GM12864 (cell line): ENCODE results near the gene CLDND1.

Experiments
- DNase-seq: peaks from one replicate; pipeline ENCODE4 v3.0.0-alpha.2; 2011; ENCODE audit warnings: low read depth
- H3K4me3 ChIP-seq: 2 replicates; pipeline ENCODE4 v1.5.1; 2011; ENCODE audit warnings: mild to moderate bottlenecking, low read depth, low read length, control low read depth
- CTCF ChIP-seq: IDR thresholded peaks from 2 replicates; pipeline ENCODE4 v1.5.1; 2011; ENCODE audit warnings: low read depth, mild to moderate bottlenecking, moderate library complexity, low read length, control low read depth, inconsistent platforms; ENCODE audit errors: missing control alignments

CLDND1 gene

GRCh38 chr3:98522544-98523281 is at the start of gene CLDND1:
Gene CLDND1 (minus strand): TSS chr3:98522902. CDS start chr3:98521424, 1,478 bp downstream.
- no peak for TF ChIP-seq CTCF
- peak within 1 kb of the TSS; percentile 67 for H3K4me3 ChIP-seq
- DNase-seq = peak; percentile 92

- DNase-seq = no peak
- no peak for TF ChIP-seq CTCF
- no peak overlapping the region for H3K4me3 ChIP-seq
Observed at GRCh38 chr3:98568402-98568801, 45.7 kb upstream of the CLDND1 start.

DNA sequence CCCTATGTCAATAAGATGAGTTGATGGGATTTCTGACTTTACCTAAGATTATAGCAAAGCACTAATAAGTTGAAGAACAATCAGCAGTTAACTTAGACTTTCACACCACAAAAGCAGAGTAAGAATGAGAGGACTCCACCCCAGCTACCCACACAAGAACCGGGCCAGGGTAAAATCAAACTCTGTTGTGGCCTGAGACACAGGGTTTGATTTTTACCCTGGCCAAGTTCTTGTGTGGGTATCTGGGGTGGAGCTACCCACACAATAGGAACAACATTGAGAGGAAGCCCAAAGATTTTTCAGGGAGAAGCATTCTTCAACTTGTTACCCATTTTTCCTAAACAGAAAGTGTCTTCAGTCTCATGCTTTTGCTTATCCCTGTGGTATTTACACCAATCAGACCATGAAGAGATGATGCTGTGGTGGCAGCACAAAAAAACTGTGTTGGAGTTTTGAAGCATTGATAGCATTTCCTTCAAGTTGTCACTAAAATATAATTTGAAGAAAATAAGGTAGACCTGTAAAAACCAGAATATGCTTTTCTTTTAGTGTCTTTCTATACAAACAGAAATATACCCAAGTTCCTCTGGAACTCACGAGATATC is 45.1 kb upstream of the CLDND1 start:
- no peak for DNase-seq
- no peak for TF ChIP-seq CTCF
- H3K4me3 ChIP-seq = no peak overlapping the region

DNA sequence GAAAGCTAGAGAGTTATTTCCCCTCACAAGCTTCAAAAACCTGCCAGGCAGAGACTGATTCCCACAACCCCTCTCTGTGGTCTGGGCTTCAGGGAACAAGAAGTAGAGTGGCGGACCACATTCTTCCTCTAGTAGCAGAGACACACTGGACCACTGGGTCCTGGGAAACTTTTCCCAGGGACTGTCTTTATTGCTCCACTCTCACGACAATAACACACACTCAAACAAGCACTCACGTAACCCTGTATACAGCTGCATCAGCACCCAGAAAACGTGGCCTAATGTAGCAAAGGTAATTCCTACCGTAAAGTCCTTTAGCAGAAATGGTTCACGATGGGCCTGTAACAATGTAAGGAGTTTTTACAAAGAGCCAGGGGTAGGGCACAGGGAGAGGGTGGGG is 43.1 kb upstream of the CLDND1 start:
- DNase-seq = no peak

GRCh38 chr3:98565237-98565643 is 42.5 kb upstream of the CLDND1 start:
- DNase-seq = no peak
- H3K4me3 ChIP-seq = no peak overlapping the region; the same call in 1 of the 2 replicates
- no peak for TF ChIP-seq CTCF

More for the DNA sequence above, 43.1 kb upstream of the CLDND1 start:
- no peak for TF ChIP-seq CTCF
- no peak overlapping the region for H3K4me3 ChIP-seq

- H3K4me3 ChIP-seq = no peak overlapping the region; the same call in 1 of the 2 replicates
- no peak for TF ChIP-seq CTCF
- no peak for DNase-seq
Observed at GRCh38 chr3:98564282-98565005, 41.7 kb upstream of the CLDND1 start.
